Ovary (tissue), 9 donors: ENCODE results near the gene C4orf51. TPM values are rescaled to one million over a fixed set of nuclear protein-coding genes. Genes with fewer than 3 reads are reported as not detected.
A peak's percentile ranks its signal among the peaks of the same experiment; 100 is the strongest.

Experiments used
- DNase-seq, 5 donors: peaks; one replicate each; pipeline ENCODE4 v3.0.0-alpha.2; 2019 to 2020
- H3K27ac ChIP-seq, 2 donors: fragments of 200-600 bp; one replicate each; pipeline versions ENCODE4 v1.5.1 to v1.8.0; 2019 to 2022
- H3K27me3 ChIP-seq: fragments of 200-600 bp; one replicate; pipeline ENCODE4 v1.8.0; 2022
- H3K36me3 ChIP-seq: fragments of 200-600 bp; sonication (generic); one replicate; pipeline ENCODE4 v1.5.1; 2019
- H3K4me1 ChIP-seq: one replicate; pipeline ENCODE4 v1.8.1; 2013; ENCODE audit warnings: mild to moderate bottlenecking, moderate library complexity; ENCODE audit not compliant: insufficient read depth
- H3K4me3 ChIP-seq: fragments of 200-600 bp; sonication (generic); one replicate; pipeline ENCODE4 v1.5.1; 2017
- H3K9me3 ChIP-seq, 2 donors: fragments of 200-600 bp in 1 of 2; sonication (generic) in 1 of 2; one replicate each; pipeline versions ENCODE4 v1.5.1 to v1.8.1; 2013 to 2019; ENCODE audit warnings: mild to moderate bottlenecking in 1 of 2, moderate library complexity in 1 of 2
- EP300 ChIP-seq: sonication (generic); formaldehyde crosslinking; IDR thresholded peaks from one replicate; pipeline ENCODE4 v1.6.1; 2017; ENCODE audit warnings: antibody characterized with exemption
- POLR2A ChIP-seq: fragments of 450-650 bp; IDR thresholded peaks from one replicate; pipeline ENCODE4 v1.6.1; 2017; ENCODE audit warnings: antibody characterized with exemption, mild to moderate bottlenecking, moderate library complexity
- WGBS, 3 donors: extraction: QIAGEN DNeasy Blood & Tissue Kit in 1 of 3; methylation state at CpG; one replicate each; pipeline versions ENCODE4 v1.1.5 to v1.1.7; 2013 to 2017; 5-methylcytosine and 5-hydroxymethylcytosine counted together
- intact Hi-C, 4 donors: fragments of 100-400 bp; cut with DNase I; formaldehyde crosslinking; loops; one replicate each; pipeline versions ENCODE4 v1.11.0 to v1.15.1; 2022 to 2023
- polyA plus RNA-seq, 2 donors: library from polyadenylated mRNA; stranded (reverse); fragments of 200-250 nt in 1 of 2; fragments of 350-450 nt in 1 of 2; fragmentation: Illumina TruSeq in 1 of 2; extraction: RNeasy Lipid Tissue Mini Kit (QIAGEN cat#74804) in 1 of 2; gene quantifications; one replicate each; pipeline ENCODE4 v1.2.3, GENCODE V29; 2013 to 2014
- total RNA-seq, 7 donors: library from RNA; depleted of rRNA in 2 of 7; stranded (reverse); fragments of >200 nt in 2 of 7; fragmentation: NEBNext Ultra II Directional in 3 of 7; extraction: Animal tissue kit (Norgen Biotek cat#: 25700) in 3 of 7; gene quantifications; one replicate each; pipeline versions ENCODE4 v1.1.0 to v1.2.4, GENCODE V29; 2016 to 2023
- TF ChIP-seq, protein P1 (sequence below), 3 donors: fragments of 450-650 bp in 2 of 3; fragments of 200-600 bp in 1 of 3; IDR thresholded peaks; one replicate each; pipeline versions ENCODE4 v1.5.1 to v1.8.0; 2016 to 2022; ENCODE audit warnings: antibody characterized with exemption in 3 of 3, mild to moderate bottlenecking in 1 of 3
- donor health status: DM: no; HTN: no; CAD: no; lungs with moderate emphysema.
- donor health status: DM: no; HTN: no; CAD: no.
- donor health status: Bipolar disorder and iron deficiency.
- donor health status: DM: yes; HTN: yes; CAD: no.
- donor health status: DM: no; HTN: no; CAD: no.
- donor health status: DM: yes; HTN: yes; CAD: no.

C4orf51 gene
- total and polyA plus RNA-seq, 9 donors = not detected

DNA sequence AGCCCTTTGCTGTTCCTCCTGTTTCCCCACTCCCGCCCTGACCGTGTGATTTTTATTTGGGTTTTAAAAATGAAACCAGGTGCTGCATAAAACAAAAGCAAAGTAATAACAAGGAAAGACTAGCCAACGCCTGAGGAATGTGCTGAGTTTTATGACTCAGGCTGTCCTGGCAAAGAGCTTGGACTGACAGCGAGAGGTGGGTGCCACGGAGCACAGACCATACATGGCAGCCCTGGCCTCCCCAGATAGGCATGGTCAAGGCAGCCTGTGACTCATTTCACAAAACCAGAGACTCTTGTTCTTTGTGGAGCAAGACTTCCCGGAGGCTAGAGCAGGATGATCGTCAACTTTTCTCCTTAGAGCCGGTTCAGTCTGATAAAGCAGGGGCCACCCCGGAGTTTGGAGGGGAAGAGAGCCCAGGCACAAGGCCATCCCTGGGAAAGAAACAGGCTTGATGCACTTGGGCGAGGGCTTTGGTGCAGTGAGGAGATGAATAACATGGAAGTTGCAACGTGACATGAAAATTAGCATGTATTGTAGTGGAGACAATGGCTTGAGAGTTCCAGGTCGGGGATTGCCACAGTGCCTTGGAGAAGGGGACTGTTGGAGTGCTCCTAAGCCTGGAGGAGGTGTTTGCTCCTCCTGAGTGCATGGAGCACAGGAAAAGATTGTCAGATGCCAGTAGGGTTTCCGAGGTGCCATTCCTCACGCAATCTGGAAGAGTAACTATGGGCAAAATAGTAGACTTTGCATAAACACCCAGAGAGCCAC is 54.8 kb downstream of the C4orf51 start:
- Histone ChIP-seq H3K36me3 (no peaks in the 10 kb centered on the region), H3K9me3 (no peaks in the 10 kb centered on the region), H3K4me1 (peaks cover 5% of the 10 kb centered on the region), H3K27me3 (no peaks in the 10 kb centered on the region), H3K4me3 (no peak overlapping the region), H3K27ac (peak overlapping the region in 1 of 2 donors; percentile 98)
- intact Hi-C loops = loop anchor here in 2 of 4 donors (5.0 to 10.0 kb wide), 4 partner anchors 117 to 562 kb away; partner anchors contain the start of genes ZNF827 (in 2 of the 2) and MMAA (in 1 of the 2)
- WGBS, 3 donors = 31 to 40% (median 33%) methylated on average over 14 of the region's 14 CpGs
- TF ChIP-seq POLR2A (no peak), EP300 (no peak)
- TF ChIP-seq, protein P1, sequence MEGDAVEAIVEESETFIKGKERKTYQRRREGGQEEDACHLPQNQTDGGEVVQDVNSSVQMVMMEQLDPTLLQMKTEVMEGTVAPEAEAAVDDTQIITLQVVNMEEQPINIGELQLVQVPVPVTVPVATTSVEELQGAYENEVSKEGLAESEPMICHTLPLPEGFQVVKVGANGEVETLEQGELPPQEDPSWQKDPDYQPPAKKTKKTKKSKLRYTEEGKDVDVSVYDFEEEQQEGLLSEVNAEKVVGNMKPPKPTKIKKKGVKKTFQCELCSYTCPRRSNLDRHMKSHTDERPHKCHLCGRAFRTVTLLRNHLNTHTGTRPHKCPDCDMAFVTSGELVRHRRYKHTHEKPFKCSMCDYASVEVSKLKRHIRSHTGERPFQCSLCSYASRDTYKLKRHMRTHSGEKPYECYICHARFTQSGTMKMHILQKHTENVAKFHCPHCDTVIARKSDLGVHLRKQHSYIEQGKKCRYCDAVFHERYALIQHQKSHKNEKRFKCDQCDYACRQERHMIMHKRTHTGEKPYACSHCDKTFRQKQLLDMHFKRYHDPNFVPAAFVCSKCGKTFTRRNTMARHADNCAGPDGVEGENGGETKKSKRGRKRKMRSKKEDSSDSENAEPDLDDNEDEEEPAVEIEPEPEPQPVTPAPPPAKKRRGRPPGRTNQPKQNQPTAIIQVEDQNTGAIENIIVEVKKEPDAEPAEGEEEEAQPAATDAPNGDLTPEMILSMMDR (IDR thresholded peaks at IDR 0.05) = no peak
- peak; percentile 54 to 65 (median 58) for DNase-seq

- H3K9me3 ChIP-seq = no peaks in the 10 kb centered on the region
- no peaks in the 10 kb centered on the region for H3K27me3 ChIP-seq
- H3K4me3 ChIP-seq = no peak overlapping the region
- TF ChIP-seq, protein P1 (IDR thresholded peaks at IDR 0.05) = no peak
- TF ChIP-seq POLR2A = no peak
- no peak for TF ChIP-seq EP300
- no peak for DNase-seq
- peak overlapping the region in 1 of 2 donors; percentile 98 for H3K27ac ChIP-seq
- H3K36me3 ChIP-seq = no peaks in the 10 kb centered on the region
- intact Hi-C loops = loop anchor here in 2 of 4 donors (5.0 to 10.0 kb wide), 2 partner anchors 199 to 563 kb away; partner anchors contain the start of gene ZNF827 (in 1 of the 2)
- peaks cover 5% of the 10 kb centered on the region for H3K4me1 ChIP-seq
- WGBS, 3 donors = 56 to 66% (median 63%) methylated on average over 2 of the region's 2 CpGs
Measured at GRCh38 chr4:145735347-145735675, 55.4 kb downstream of the C4orf51 start.

DNA sequence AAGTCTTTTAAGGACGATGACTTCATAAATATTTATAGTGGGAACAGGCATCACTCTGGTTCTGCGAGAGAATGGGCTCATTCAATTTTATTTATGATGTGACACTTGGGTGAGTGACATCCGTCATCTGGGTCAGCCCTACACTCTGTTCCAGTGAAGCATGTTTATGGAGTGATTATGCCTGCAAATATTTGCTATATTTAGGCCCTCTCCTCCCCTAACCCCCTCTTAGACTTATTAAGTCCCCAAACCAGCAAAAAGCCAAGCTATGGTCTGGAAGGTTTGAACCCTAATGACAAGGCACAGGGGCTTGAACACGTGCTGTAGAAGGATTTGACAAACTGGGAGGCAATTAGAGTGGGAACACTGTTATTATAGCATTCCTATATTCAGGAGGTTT is 55.9 kb downstream of the C4orf51 start:
- no peaks in the 10 kb centered on the region for H3K9me3 ChIP-seq
- intact Hi-C loops = loop anchor here in 2 of 4 donors (5.0 to 10.0 kb wide), 2 partner anchors 199 to 564 kb away; partner anchors contain the start of gene ZNF827 (in 1 of the 2)
- no peak for TF ChIP-seq EP300
- H3K4me1 ChIP-seq = peaks cover 5% of the 10 kb centered on the region
- WGBS, 3 donors = 84 to 88% (median 88%) methylated on average over 4 of the region's 4 CpGs
- H3K27me3 ChIP-seq = no peaks in the 10 kb centered on the region
- no peaks in the 10 kb centered on the region for H3K36me3 ChIP-seq
- no peak for DNase-seq
- H3K4me3 ChIP-seq = no peak overlapping the region
- no peak overlapping the region for H3K27ac ChIP-seq

- H3K4me1 ChIP-seq = peaks cover 5% of the 10 kb centered on the region
- no peak for TF ChIP-seq POLR2A
- TF ChIP-seq, protein P1 (IDR thresholded peaks at IDR 0.05) = no peak
- no peak for TF ChIP-seq EP300
- no peaks in the 10 kb centered on the region for H3K9me3 ChIP-seq
- peak in 3 of 5 donors; percentile 17 to 30 (median 29) for DNase-seq
- H3K27me3 ChIP-seq = no peaks in the 10 kb centered on the region
- no peak overlapping the region for H3K4me3 ChIP-seq
- intact Hi-C loops = loop anchor here in 2 of 4 donors (5.0 to 10.0 kb wide), 2 partner anchors 198 to 564 kb away; partner anchors contain the start of gene ZNF827 (in 1 of the 2)
- no peak overlapping the region for H3K27ac ChIP-seq
- no peaks in the 10 kb centered on the region for H3K36me3 ChIP-seq
- WGBS, 3 donors = 61 to 65% (median 64%) methylated on average over 9 of the region's 9 CpGs
Measured at GRCh38 chr4:145736241-145736831, 56.4 kb downstream of the C4orf51 start.
